Ishikawa (cell line): Measurements from ENCODE around the gene PXDC1.

Experiments
- CEBPB ChIP-seq: IDR thresholded peaks from 2 replicates; pipeline ENCODE4 v1.6.1; 2012
- CREB1 ChIP-seq: IDR thresholded peaks from 2 replicates; pipeline ENCODE4 v1.6.1; 2012; ENCODE audit warnings: low read depth
- EGR1 ChIP-seq: IDR thresholded peaks from 2 replicates; pipeline ENCODE4 v1.6.1; 2012
- EP300 ChIP-seq: IDR thresholded peaks from 2 replicates; pipeline ENCODE4 v1.6.1; 2012; ENCODE audit warnings: borderline replicate concordance
- FOXM1 ChIP-seq: IDR thresholded peaks from 2 replicates; pipeline ENCODE4 v1.6.1; 2012; ENCODE audit warnings: low read depth, borderline replicate concordance
- MAX ChIP-seq: IDR thresholded peaks from 2 replicates; pipeline ENCODE4 v1.6.1; 2012
- NFIC ChIP-seq: IDR thresholded peaks from 2 replicates; pipeline ENCODE4 v1.6.1; 2012
- RAD21 ChIP-seq: IDR thresholded peaks from 2 replicates; pipeline ENCODE4 v1.6.1; 2012; ENCODE audit warnings: low read depth
- REST ChIP-seq: IDR thresholded peaks from 2 replicates; pipeline ENCODE4 v1.6.1; 2012; ENCODE audit warnings: low read depth, mild to moderate bottlenecking
- TAF1 ChIP-seq: IDR thresholded peaks from 2 replicates; pipeline ENCODE4 v1.6.1; 2012; ENCODE audit warnings: low read depth, mild to moderate bottlenecking
- TCF12 ChIP-seq: IDR thresholded peaks from 2 replicates; pipeline ENCODE4 v1.6.1; 2012; ENCODE audit warnings: low read depth
- TEAD4 ChIP-seq: IDR thresholded peaks from 2 replicates; pipeline ENCODE4 v1.6.1; 2012
- USF1 ChIP-seq: IDR thresholded peaks from 2 replicates; pipeline ENCODE4 v1.6.1; 2012
- YY1 ChIP-seq: IDR thresholded peaks from 2 replicates; pipeline ENCODE4 v1.6.1; 2012; ENCODE audit warnings: low read depth
- ZBTB7A ChIP-seq: IDR thresholded peaks from 2 replicates; pipeline ENCODE4 v1.6.1; 2012; ENCODE audit warnings: low read depth

Gene PXDC1

GRCh38 chr6:3751730-3752530 lies 417 bp upstream of the PXDC1 start:
- TF ChIP-seq EGR1 (peak; percentile 81), TEAD4 (peak; percentile 77), ZBTB7A (peak; percentile 80), TAF1 (no peak), TCF12 (0 out of 2 replicates have a peak, but pooled peaks have one; percentile 39)

GRCh38 chr6:3750317-3751076 lies 1.0 kb downstream of the PXDC1 start:
- TF ChIP-seq CEBPB (no peak), USF1 (peak; percentile 85), ZBTB7A (peak; percentile 68; the same call in 1 of the 2 replicates), TAF1 (peak; percentile 24; the same call in 1 of the 2 replicates), MAX (peak; percentile 87)

GRCh38 chr6:3749977-3750316 lies 1.6 kb downstream of the PXDC1 start:
- TF ChIP-seq FOXM1 (no peak), TCF12 (no peak), TAF1 (no peak), NFIC (no peak), EGR1 (no peak), TEAD4 (no peak), EP300 (no peak), RAD21 (no peak), YY1 (no peak), CREB1 (no peak), REST (no peak), USF1 (no peak), ZBTB7A (no peak), CEBPB (no peak), MAX (no peak)

GRCh38 chr6:3749067-3749841 lies 2.3 kb downstream of the PXDC1 start:
- TF ChIP-seq TCF12 = no peak
- TF ChIP-seq ZBTB7A = no peak
- TF ChIP-seq REST = no peak
- TF ChIP-seq NFIC = no peak
- no peak for TF ChIP-seq CEBPB
- TF ChIP-seq MAX = peak; percentile 34; the same call in 1 of the 2 replicates

GRCh38 chr6:3748208-3749066 lies 3.1 kb downstream of the PXDC1 start:
- TF ChIP-seq RAD21 = peak; percentile 69
- no peak for TF ChIP-seq EGR1
